GM23338 (cell line): ENCODE data around the gene PLXNC1.

Experiments used
- CREB1 ChIP-seq: fragments of 250-450 bp; sonication (Bioruptor Pico); IDR thresholded peaks from 2 replicates; pipeline ENCODE4 v1.5.0; 2020; ENCODE audit warnings: low read depth, mild to moderate bottlenecking, moderate library complexity
- EZH2 ChIP-seq: fragments of 200-600 bp; sonication (generic); IDR thresholded peaks from one replicate; pipeline ENCODE4 v1.8.0; 2017; ENCODE audit warnings: antibody characterized with exemption, mild to moderate bottlenecking, low read depth; ENCODE audit not compliant: unreplicated experiment
- EZH2phosphoT487 ChIP-seq: fragments of 200-600 bp; sonication (generic); IDR thresholded peaks from one replicate; pipeline ENCODE4 v1.8.1; 2018; ENCODE audit warnings: antibody characterized with exemption; ENCODE audit not compliant: unreplicated experiment
- JUNB ChIP-seq: IDR thresholded peaks from one replicate; pipeline ENCODE4 v1.6.1; 2016; ENCODE audit warnings: antibody characterized with exemption; ENCODE audit not compliant: unreplicated experiment
- POLR2AphosphoS5 ChIP-seq: IDR thresholded peaks from 2 replicates; pipeline ENCODE4 v1.6.1; 2016; ENCODE audit warnings: antibody characterized with exemption, low read depth
- STAT1 ChIP-seq: IDR thresholded peaks from one replicate; pipeline ENCODE4 v1.6.1; 2016; ENCODE audit warnings: antibody characterized with exemption; ENCODE audit not compliant: unreplicated experiment
- ZNF114 ChIP-seq: fragments of 250-450 bp; sonication (Bioruptor Pico); IDR thresholded peaks from 2 replicates; pipeline ENCODE4 v1.5.0; 2020; ENCODE audit warnings: mild to moderate bottlenecking, moderate library complexity
- ZNF331 ChIP-seq: fragments of 250-450 bp; sonication (Bioruptor Pico); IDR thresholded peaks from 2 replicates; pipeline ENCODE4 v1.5.0; 2020; ENCODE audit warnings: low read depth, mild to moderate bottlenecking, moderate library complexity
- ZNF462 ChIP-seq: fragments of 250-450 bp; sonication (Bioruptor Pico); IDR thresholded peaks from 2 replicates; pipeline ENCODE4 v1.5.0; 2020; ENCODE audit warnings: mild to moderate bottlenecking, moderate library complexity
- TF ChIP-seq, protein P1 (sequence below), 2 experiments: fragments of 200-600 bp in 1 of 2; sonication (generic) in 1 of 2; conservative IDR thresholded peaks; 2 replicates each; pipeline versions ENCODE4 v1.5.1 to v1.6.1; 2016 to 2017; ENCODE audit warnings: antibody characterized with exemption in 2 of 2, low read depth in 2 of 2, mild to moderate bottlenecking in 2 of 2, moderate library complexity in 1 of 2
- TF ChIP-seq, protein P2 (sequence below): IDR thresholded peaks from one replicate; pipeline ENCODE4 v1.6.1; 2018; ENCODE audit warnings: antibody characterized with exemption; ENCODE audit not compliant: unreplicated experiment

GRCh38 chr12:94239332-94239993, 91.1 kb downstream of the PLXNC1 start:
- TF ChIP-seq, protein P1, sequence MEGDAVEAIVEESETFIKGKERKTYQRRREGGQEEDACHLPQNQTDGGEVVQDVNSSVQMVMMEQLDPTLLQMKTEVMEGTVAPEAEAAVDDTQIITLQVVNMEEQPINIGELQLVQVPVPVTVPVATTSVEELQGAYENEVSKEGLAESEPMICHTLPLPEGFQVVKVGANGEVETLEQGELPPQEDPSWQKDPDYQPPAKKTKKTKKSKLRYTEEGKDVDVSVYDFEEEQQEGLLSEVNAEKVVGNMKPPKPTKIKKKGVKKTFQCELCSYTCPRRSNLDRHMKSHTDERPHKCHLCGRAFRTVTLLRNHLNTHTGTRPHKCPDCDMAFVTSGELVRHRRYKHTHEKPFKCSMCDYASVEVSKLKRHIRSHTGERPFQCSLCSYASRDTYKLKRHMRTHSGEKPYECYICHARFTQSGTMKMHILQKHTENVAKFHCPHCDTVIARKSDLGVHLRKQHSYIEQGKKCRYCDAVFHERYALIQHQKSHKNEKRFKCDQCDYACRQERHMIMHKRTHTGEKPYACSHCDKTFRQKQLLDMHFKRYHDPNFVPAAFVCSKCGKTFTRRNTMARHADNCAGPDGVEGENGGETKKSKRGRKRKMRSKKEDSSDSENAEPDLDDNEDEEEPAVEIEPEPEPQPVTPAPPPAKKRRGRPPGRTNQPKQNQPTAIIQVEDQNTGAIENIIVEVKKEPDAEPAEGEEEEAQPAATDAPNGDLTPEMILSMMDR (conservative IDR thresholded peaks at IDR 0.05; ENCODE audit: low read depth in 2 of 2) = no peak
- TF ChIP-seq EZH2 (no peak), POLR2AphosphoS5 (no peak), JUNB (no peak), CREB1 (CRISPR knock-in tag) (no peak), ZNF114 (CRISPR knock-in tag) (no peak), EZH2phosphoT487 (no peak), STAT1 (no peak), ZNF462 (CRISPR knock-in tag) (no peak), ZNF331 (no peak)
- TF ChIP-seq, protein P2, sequence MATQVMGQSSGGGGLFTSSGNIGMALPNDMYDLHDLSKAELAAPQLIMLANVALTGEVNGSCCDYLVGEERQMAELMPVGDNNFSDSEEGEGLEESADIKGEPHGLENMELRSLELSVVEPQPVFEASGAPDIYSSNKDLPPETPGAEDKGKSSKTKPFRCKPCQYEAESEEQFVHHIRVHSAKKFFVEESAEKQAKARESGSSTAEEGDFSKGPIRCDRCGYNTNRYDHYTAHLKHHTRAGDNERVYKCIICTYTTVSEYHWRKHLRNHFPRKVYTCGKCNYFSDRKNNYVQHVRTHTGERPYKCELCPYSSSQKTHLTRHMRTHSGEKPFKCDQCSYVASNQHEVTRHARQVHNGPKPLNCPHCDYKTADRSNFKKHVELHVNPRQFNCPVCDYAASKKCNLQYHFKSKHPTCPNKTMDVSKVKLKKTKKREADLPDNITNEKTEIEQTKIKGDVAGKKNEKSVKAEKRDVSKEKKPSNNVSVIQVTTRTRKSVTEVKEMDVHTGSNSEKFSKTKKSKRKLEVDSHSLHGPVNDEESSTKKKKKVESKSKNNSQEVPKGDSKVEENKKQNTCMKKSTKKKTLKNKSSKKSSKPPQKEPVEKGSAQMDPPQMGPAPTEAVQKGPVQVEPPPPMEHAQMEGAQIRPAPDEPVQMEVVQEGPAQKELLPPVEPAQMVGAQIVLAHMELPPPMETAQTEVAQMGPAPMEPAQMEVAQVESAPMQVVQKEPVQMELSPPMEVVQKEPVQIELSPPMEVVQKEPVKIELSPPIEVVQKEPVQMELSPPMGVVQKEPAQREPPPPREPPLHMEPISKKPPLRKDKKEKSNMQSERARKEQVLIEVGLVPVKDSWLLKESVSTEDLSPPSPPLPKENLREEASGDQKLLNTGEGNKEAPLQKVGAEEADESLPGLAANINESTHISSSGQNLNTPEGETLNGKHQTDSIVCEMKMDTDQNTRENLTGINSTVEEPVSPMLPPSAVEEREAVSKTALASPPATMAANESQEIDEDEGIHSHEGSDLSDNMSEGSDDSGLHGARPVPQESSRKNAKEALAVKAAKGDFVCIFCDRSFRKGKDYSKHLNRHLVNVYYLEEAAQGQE = no peak
